ENCODE results near the gene STAG1. TPM values are rescaled to one million over a fixed set of nuclear protein-coding genes. Genes with fewer than 3 reads are reported as not detected.
A peak's percentile ranks its signal among the peaks of the same experiment; 100 is the strongest.
"Not testable (repeated sequence)": the region's sequence is repeated elsewhere in the genome, so short reads cannot be mapped to it uniquely, and the experiment has no call there.

STAG1 gene
- total RNA-seq, 1 experiment from 2014 or later = 34.3 TPM

DNA sequence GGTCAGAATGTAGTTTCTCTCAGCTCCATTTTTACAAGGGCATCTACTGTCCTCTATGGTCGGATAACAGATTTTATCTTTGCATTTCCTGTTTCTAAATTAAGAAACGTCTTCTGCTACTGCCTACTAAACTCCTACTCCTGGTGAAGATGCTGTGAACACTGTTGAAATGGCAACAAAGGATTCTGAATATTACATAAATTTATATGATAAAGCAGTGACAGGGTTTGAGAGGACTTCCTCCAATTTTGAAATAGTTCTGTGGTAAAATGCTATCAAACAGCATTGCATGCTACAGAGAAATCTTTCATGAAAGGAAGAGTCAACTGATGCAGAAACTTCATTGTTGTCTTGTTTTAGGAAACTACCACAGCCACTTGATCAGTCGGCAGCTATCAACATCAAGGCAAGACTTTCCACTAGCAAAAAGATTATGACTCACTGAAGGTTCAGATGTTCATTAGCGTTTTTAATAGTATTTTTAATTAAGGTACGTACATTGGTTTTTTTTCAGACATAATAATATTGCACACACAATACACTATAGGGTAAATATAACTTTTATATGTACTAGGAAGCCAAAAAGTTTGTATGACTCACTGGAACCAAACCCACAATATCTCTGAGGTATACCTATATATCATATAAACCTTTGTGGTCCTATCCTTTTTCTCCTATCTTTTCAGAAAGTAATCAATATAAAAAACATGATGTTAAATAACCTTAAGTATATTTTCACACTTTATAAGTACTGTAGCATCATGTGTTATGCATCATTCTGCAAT lies 156.1 kb downstream of the STAG1 start:
- DNase-seq = no peak
- Histone ChIP-seq H3K9me3 (replicated peaks) (no peaks in the 10 kb centered on the region), H3K27me3 (no peaks in the 10 kb centered on the region), H3K4me3 (no peak overlapping the region), H3K4me1 (peaks cover 5% of the 10 kb centered on the region; the same call in 1 of the 2 replicates), H3K36me3 (peaks cover 10% of the 10 kb centered on the region; the same call in 1 of the 2 replicates), H3K27ac (no peak overlapping the region)

DNA sequence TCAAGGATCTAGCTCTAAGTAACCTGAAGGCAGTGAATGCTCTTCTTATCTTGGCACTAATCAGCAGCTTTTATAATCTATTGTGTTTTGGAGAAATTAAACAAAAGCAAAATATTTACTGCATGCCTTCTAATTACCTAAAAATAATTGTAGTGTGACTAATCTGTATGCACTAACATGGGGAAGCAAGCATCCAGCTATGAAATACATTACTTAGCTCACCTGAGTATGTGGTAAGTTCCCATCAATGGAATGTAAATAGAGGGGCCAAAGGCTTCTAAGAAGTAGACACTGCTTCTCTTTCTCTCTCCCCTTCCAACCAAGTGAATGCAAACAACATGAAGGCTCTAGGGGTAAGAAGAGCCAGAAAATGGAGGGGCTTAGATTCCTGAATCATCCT lies 165.6 kb downstream of the STAG1 start:
- no peak for DNase-seq
- no peak overlapping the region for H3K4me3 ChIP-seq
- H3K27ac ChIP-seq = no peak overlapping the region
- H3K9me3 ChIP-seq (replicated peaks) = no peaks in the 10 kb centered on the region; the same call in 1 of the 2 replicates
- H3K27me3 ChIP-seq = no peaks in the 10 kb centered on the region
- no peaks in the 10 kb centered on the region for H3K4me1 ChIP-seq
- no peaks in the 10 kb centered on the region for H3K36me3 ChIP-seq

GRCh38 chr3:136584728-136585127 lies 167.4 kb downstream of the STAG1 start:
- Histone ChIP-seq H3K9me3 (replicated peaks) (no peaks in the 10 kb centered on the region; the same call in 1 of the 2 replicates), H3K27me3 (no peaks in the 10 kb centered on the region), H3K27ac (no peak overlapping the region), H3K4me3 (no peak overlapping the region), H3K4me1 (no peaks in the 10 kb centered on the region), H3K36me3 (no peaks in the 10 kb centered on the region)
- no peak for DNase-seq

GRCh38 chr3:136583823-136584222 lies 168.4 kb downstream of the STAG1 start:
- Histone ChIP-seq H3K36me3 (no peaks in the 10 kb centered on the region), H3K27me3 (no peaks in the 10 kb centered on the region), H3K27ac (no peak overlapping the region), H3K4me3 (no peak overlapping the region), H3K4me1 (no peaks in the 10 kb centered on the region), H3K9me3 (replicated peaks) (no peaks in the 10 kb centered on the region; the same call in 1 of the 2 replicates)
- DNase-seq = no peak

GRCh38 chr3:136577791-136578190 lies 174.4 kb downstream of the STAG1 start:
- H3K4me3 ChIP-seq = no peak overlapping the region
- no peak for DNase-seq
- H3K36me3 ChIP-seq = no peaks in the 10 kb centered on the region
- no peaks in the 10 kb centered on the region for H3K27me3 ChIP-seq
- H3K9me3 ChIP-seq (replicated peaks) = no peaks in the 10 kb centered on the region
- no peaks in the 10 kb centered on the region for H3K4me1 ChIP-seq
- no peak overlapping the region for H3K27ac ChIP-seq

DNA sequence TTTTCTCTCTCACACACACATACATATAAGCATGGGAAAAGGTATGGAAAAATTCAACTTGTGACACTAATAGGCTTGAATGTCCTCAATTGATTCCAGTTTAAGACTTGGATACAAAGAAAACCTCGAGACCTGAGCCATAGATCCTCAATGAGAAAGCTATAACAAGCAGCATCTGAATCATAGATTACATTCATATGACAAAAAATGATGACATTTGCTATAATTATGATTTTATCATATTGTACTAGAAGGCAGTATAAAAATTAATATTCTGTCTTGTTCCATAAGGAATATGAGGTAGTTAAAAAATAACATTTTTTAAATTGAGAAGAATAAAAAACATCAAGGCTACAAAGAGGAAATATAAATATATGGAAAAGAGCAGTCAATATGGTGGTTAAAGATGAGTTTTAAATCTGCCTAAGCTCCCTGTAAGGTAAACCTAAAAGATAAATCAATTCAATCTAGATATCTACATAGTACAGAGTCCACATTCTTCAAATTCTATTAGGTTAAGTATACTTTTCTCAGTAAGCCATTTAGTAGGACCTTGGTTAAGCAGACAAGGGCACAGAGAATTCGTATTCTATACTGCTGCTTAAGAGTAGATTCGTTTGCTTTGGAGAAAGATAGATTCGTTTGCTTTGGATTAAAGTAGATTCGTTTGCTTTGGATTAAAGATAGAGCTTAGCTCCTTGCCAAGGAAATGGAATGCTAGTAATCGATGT lies 175.7 kb downstream of the STAG1 start:
- Histone ChIP-seq H3K4me1 (no peaks in the 10 kb centered on the region), H3K27ac (no peak overlapping the region), H3K4me3 (no peak overlapping the region), H3K9me3 (replicated peaks) (no peaks in the 10 kb centered on the region), H3K36me3 (no peaks in the 10 kb centered on the region), H3K27me3 (no peaks in the 10 kb centered on the region)
- DNase-seq = no peak

DNA sequence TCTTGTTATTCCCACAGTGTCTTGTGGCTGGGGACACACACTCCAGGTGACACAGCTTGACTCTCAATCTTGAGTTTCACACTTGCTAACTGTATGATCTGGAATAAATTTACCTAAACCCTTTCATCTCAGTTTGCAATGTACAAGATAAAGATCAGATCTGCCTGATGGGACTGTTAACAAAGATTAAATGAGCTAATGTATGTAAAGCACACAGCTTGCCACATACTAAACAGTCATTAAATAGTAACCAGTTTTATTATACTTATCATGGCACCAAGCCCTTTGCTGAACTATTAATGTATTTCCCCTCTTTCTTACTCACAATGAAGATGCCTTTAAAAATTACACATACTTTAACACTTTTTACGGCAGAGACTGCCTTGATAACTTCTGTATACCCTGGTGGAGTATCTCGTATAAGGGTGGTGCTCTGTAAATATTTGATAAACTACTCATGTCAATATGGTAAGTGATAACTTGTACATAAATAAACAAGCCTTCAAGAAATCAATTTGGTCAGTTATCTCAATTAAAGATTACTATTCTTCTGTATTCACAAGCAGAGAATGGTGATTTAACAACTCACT lies 184.5 kb downstream of the STAG1 start:
- no peak overlapping the region for H3K27ac ChIP-seq
- no peaks in the 10 kb centered on the region; the same call in 1 of the 2 replicates for H3K9me3 ChIP-seq (replicated peaks)
- no peak overlapping the region for H3K4me3 ChIP-seq
- H3K4me1 ChIP-seq = no peaks in the 10 kb centered on the region
- 0 out of 2 replicates have a peak, but pooled peaks cover 3% of the 10 kb centered on the region for H3K36me3 ChIP-seq
- no peaks in the 10 kb centered on the region for H3K27me3 ChIP-seq
- DNase-seq = no peak

DNA sequence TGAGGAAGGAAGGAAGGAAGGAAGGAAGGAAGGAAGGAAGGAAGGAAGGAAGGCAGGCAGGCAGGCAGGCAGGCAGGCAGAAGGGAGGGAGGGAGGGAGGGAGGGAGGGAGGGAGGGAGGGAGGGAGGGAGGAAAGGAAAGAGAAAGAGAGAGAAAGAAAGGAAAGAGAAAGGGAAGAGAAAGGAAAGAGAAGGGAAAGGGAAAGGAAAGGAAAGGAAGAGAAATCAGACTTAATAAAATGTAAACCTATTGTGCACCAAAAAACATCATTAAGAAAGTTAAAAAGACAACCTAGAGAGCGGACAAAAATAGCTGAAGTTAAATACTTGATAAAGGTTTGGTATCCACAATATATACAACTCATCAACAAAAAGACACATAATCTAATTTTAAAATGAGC lies 187.2 kb downstream of the STAG1 start:
- peaks cover 20% of the 10 kb centered on the region for H3K4me1 ChIP-seq
- DNase-seq; H3K27ac ChIP-seq; H3K27me3 ChIP-seq; H3K9me3 ChIP-seq (replicated peaks); H3K4me3 ChIP-seq; H3K36me3 ChIP-seq: not testable (repeated sequence)

DNA sequence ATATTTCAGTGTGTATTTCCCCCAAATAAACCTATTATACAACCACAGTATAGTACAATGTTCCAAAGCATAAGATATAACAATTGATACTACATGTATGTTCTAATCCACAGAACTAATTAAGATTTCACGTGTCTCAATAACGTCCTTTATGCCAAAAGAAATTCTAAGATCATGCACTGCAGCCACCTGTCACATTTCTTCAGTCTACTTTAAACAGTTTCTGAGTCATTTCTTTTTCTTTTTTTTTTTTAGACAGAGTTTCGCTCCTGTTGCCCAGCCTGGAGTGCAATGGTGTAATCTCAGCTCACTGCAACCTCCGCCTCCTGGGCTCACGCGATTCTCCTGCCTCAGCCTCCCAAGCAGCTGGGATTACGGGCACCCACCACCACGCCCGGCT lies 190.2 kb downstream of the STAG1 start:
- peak; percentile 77 to 97 for DNase-seq
- no peaks in the 10 kb centered on the region for H3K27me3 ChIP-seq
- H3K36me3 ChIP-seq = 0 out of 2 replicates have a peak, but pooled peaks cover 3% of the 10 kb centered on the region
- peaks cover 40% of the 10 kb centered on the region for H3K4me1 ChIP-seq
- no peaks in the 10 kb centered on the region; the same call in 1 of the 2 replicates for H3K9me3 ChIP-seq (replicated peaks)
- peak overlapping the region; percentile 13 for H3K4me3 ChIP-seq
- H3K27ac ChIP-seq = peak overlapping the region; percentile 98

- Histone ChIP-seq H3K4me1 (peaks cover 40% of the 10 kb centered on the region), H3K9me3 (replicated peaks) (no peaks in the 10 kb centered on the region; the same call in 1 of the 2 replicates), H3K4me3 (no peak overlapping the region), H3K27me3 (no peaks in the 10 kb centered on the region), H3K27ac (peak overlapping the region; percentile 98), H3K36me3 (no peaks in the 10 kb centered on the region)
- peak in 1 of 2 experiments; percentile 31 for DNase-seq
These were observed 192.3 kb downstream of the STAG1 start for GRCh38 chr3:136559896-136560295.

GRCh38 chr3:136549461-136549860 lies 202.7 kb downstream of the STAG1 start:
- not testable (repeated sequence) for H3K27ac ChIP-seq; H3K36me3 ChIP-seq; H3K4me3 ChIP-seq; H3K27me3 ChIP-seq; H3K4me1 ChIP-seq; H3K9me3 ChIP-seq (replicated peaks); DNase-seq

GRCh38 chr3:136547293-136547692 lies 204.9 kb downstream of the STAG1 start:
- Histone ChIP-seq H3K9me3 (replicated peaks) (no peaks in the 10 kb centered on the region), H3K4me3 (no peak overlapping the region), H3K27ac (no peak overlapping the region), H3K36me3 (no peaks in the 10 kb centered on the region; the same call in 1 of the 2 replicates), H3K27me3 (no peaks in the 10 kb centered on the region), H3K4me1 (0 out of 2 replicates have a peak, but pooled peaks cover 4% of the 10 kb centered on the region)
- peak in 1 of 2 experiments; percentile 29 for DNase-seq

- DNase-seq = no peak
These were observed 205.5 kb downstream of the STAG1 start for GRCh38 chr3:136546720-136547119.

GRCh38 chr3:136545664-136546268 lies 206.4 kb downstream of the STAG1 start:
- H3K27ac ChIP-seq = no peak overlapping the region
- H3K27me3 ChIP-seq = no peaks in the 10 kb centered on the region
- no peaks in the 10 kb centered on the region for H3K9me3 ChIP-seq (replicated peaks)
- no peaks in the 10 kb centered on the region; the same call in 1 of the 2 replicates for H3K36me3 ChIP-seq
- H3K4me3 ChIP-seq = no peak overlapping the region
- no peak for DNase-seq
- 0 out of 2 replicates have a peak, but pooled peaks cover 4% of the 10 kb centered on the region for H3K4me1 ChIP-seq

More at GRCh38 chr3:136546720-136547119, 205.5 kb downstream of the STAG1 start:
- no peak overlapping the region for H3K4me3 ChIP-seq
- H3K9me3 ChIP-seq (replicated peaks) = no peaks in the 10 kb centered on the region
- 0 out of 2 replicates have a peak, but pooled peaks cover 4% of the 10 kb centered on the region for H3K4me1 ChIP-seq
- H3K27ac ChIP-seq = no peak overlapping the region
- no peaks in the 10 kb centered on the region for H3K27me3 ChIP-seq
- no peaks in the 10 kb centered on the region; the same call in 1 of the 2 replicates for H3K36me3 ChIP-seq
